Gastroesophageal sphincter (tissue), 4 donors: ENCODE measurements around the gene HLA-A. TPM values are rescaled to one million over a fixed set of nuclear protein-coding genes. Genes with fewer than 3 reads are reported as not detected.

Experiments used
- ATAC-seq: fragments of 150-250 bp; one replicate; pipeline ENCODE4 v1.9.1; 2016; ENCODE audit warnings: mild to moderate bottlenecking, moderate library complexity
- H3K27ac ChIP-seq, 4 donors: fragments of 200-600 bp; sonication (generic) in 3 of 4; 1 replicate in 3 of 4; 2 replicates in 1 of 4; pipeline ENCODE4 v1.5.1; 2016 to 2019
- H3K27me3 ChIP-seq: fragments of 200-600 bp; sonication (generic); one replicate; pipeline ENCODE4 v1.5.1; 2019
- H3K36me3 ChIP-seq, 2 donors: fragments of 200-600 bp; sonication (generic); one replicate each; pipeline ENCODE4 v1.5.1; 2019; ENCODE audit warnings: control low read depth in 1 of 2
- H3K4me1 ChIP-seq, 3 donors: fragments of 200-600 bp; sonication (generic); 1 replicate in 2 of 3; 2 replicates in 1 of 3; pipeline ENCODE4 v1.5.1; 2016 to 2019; ENCODE audit warnings: control low read depth in 2 of 3
- H3K4me3 ChIP-seq, 2 donors: fragments of 200-600 bp; sonication (generic); one replicate each; pipeline ENCODE4 v1.5.1; 2019; ENCODE audit warnings: mild to moderate bottlenecking in 1 of 2, moderate library complexity in 1 of 2
- H3K9me3 ChIP-seq, 3 donors: fragments of 200-600 bp; sonication (generic); one replicate each; pipeline ENCODE4 v1.5.1; 2017 to 2019; ENCODE audit warnings: control low read depth in 2 of 3
- EP300 ChIP-seq: sonication (generic); formaldehyde crosslinking; IDR thresholded peaks from one replicate; pipeline ENCODE4 v1.6.1; 2017; ENCODE audit warnings: antibody characterized with exemption, mild to moderate bottlenecking
- POLR2A ChIP-seq, 2 donors: fragments of 450-650 bp; IDR thresholded peaks; one replicate each; pipeline ENCODE4 v1.6.1; 2017; ENCODE audit warnings: antibody characterized with exemption in 2 of 2, mild to moderate bottlenecking in 2 of 2, moderate library complexity in 1 of 2
- POLR2AphosphoS5 ChIP-seq: sonication (generic); formaldehyde crosslinking; IDR thresholded peaks from one replicate; pipeline ENCODE4 v1.6.1; 2017; ENCODE audit warnings: antibody characterized with exemption
- WGBS, 2 donors: methylation state at CpG; one replicate each; pipeline ENCODE4 v1.1.5; 2018; ENCODE audit warnings: low coverage in 1 of 2; 5-methylcytosine and 5-hydroxymethylcytosine counted together
- total RNA-seq, 4 donors: library from RNA; depleted of rRNA; stranded (reverse); fragments of >200 nt; gene quantifications; one replicate each; pipeline ENCODE4 v1.1.0, GENCODE V29; 2016
- TF ChIP-seq, protein P1 (sequence below), 4 experiments: fragments of 200-600 bp in 2 of 4; fragments of 450-650 bp in 2 of 4; sonication (generic) in 1 of 4; IDR thresholded peaks; one replicate each; pipeline ENCODE4 v1.5.1; 2017 to 2019; ENCODE audit warnings: antibody characterized with exemption in 4 of 4, mild to moderate bottlenecking in 2 of 4, moderate library complexity in 2 of 4

Gene HLA-A
- total RNA-seq, 4 donors from 2014 or later, result 281 to 626 (median 424) TPM

DNA sequence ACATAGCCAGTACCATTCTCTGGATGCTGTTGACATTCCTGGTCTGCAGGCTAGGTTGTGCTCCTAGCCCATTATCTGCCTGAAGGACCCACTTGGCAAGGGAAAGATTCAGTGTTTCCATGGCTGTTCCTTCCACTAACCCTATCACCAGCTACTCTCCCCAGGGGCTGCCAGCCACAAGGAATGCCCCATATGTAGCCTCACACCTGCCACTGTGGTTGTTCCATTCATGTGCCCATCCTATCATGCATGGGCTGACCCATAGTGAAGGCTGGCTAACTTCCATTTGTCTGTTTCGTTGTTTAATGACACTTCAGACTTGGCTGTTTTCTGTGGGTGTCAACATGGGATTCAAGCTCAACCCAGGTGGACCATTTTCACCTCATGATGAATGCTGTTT, 25.6 kb upstream of the HLA-A start:
- no peak overlapping the region for H3K27ac ChIP-seq
- ATAC-seq, result no peak
- no peak overlapping the region for H3K4me3 ChIP-seq
- H3K4me1 ChIP-seq, result no peaks in the 10 kb centered on the region
- no peaks in the 10 kb centered on the region for H3K36me3 ChIP-seq
- H3K27me3 ChIP-seq, result no peaks in the 10 kb centered on the region
- 33 to 63% methylated on average over 1 of the region's 1 CpG for WGBS, 2 donors
- TF ChIP-seq, protein P1, sequence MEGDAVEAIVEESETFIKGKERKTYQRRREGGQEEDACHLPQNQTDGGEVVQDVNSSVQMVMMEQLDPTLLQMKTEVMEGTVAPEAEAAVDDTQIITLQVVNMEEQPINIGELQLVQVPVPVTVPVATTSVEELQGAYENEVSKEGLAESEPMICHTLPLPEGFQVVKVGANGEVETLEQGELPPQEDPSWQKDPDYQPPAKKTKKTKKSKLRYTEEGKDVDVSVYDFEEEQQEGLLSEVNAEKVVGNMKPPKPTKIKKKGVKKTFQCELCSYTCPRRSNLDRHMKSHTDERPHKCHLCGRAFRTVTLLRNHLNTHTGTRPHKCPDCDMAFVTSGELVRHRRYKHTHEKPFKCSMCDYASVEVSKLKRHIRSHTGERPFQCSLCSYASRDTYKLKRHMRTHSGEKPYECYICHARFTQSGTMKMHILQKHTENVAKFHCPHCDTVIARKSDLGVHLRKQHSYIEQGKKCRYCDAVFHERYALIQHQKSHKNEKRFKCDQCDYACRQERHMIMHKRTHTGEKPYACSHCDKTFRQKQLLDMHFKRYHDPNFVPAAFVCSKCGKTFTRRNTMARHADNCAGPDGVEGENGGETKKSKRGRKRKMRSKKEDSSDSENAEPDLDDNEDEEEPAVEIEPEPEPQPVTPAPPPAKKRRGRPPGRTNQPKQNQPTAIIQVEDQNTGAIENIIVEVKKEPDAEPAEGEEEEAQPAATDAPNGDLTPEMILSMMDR (IDR thresholded peaks at IDR 0.05), result no peak
- H3K9me3 ChIP-seq, result no peaks in the 10 kb centered on the region

DNA sequence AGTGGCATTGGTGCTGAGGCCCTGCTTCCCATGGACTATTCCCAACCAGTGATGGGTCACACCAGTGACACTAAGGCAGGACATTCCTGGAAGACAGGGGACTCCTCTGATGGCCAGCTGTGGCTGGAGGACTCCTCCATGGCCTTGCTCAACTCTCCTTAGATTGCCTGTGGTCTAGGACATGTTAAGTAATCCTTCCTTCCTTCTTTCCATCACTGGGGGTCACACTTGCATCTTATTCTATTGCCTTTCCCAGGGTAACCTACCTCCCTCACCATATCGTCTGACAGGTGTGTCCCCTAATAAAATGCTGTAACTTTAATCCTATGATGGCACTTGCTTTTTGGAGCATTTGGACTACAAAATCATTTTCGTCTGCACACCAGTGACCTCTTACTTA, 24.5 kb upstream of the HLA-A start:
- TF ChIP-seq, protein P1 (IDR thresholded peaks at IDR 0.05), result no peak
- TF ChIP-seq POLR2AphosphoS5, result no peak
- TF ChIP-seq POLR2A (IDR thresholded peaks at IDR 0.05), result no peak
- TF ChIP-seq EP300, result no peak
- H3K36me3 ChIP-seq, result no peaks in the 10 kb centered on the region
- no peak for ATAC-seq
- 56 to 59% methylated on average over 2 of the region's 2 CpGs for WGBS, 2 donors
- H3K4me3 ChIP-seq, result no peak overlapping the region
- no peaks in the 10 kb centered on the region for H3K4me1 ChIP-seq
- no peaks in the 10 kb centered on the region for H3K27me3 ChIP-seq
- no peaks in the 10 kb centered on the region for H3K9me3 ChIP-seq
- no peak overlapping the region for H3K27ac ChIP-seq

DNA sequence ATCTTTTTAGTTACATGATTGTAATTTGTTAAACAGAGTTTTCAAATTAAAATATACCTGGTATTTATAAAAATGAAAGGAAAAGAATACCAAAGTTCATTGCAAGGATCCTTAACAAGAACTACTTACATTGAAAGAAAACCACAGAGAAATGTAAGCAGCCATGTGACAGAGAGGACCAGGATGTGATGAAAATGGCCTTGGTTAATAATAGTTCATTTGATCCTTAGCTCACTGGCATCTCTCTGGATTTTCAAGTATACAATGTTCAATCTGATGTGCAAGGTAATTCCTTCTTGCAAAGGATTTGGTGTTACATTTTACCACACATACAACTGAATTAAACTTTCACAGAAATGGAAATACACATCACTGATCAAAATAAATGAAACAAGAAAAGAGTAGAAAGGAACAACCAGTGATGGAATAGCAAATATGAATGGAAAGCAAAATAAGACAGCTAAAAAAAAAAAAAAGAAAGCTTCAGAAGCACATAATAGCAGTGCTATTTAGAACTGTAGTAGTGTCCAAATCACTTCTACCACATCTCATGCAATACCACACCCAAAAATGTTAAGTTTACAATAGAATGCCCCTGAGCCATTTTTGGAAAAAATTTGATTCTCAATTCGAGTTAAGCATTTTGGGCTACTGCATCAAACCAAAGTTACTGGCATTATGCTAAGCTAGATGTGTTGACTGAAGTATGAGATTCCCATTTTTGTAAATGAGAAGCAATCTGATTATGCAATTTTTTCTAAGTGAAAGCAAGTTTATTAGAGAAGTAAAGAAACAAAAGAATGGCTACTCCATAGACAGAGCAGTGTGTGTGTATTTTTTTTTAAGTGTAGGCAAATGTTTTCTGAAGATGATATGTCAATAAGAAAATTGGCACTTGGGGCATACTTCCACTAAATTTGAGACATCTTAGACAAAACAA, 22.6 kb upstream of the HLA-A start:
- Histone ChIP-seq H3K36me3 (no peaks in the 10 kb centered on the region), H3K9me3 (no peaks in the 10 kb centered on the region), H3K27ac (no peak overlapping the region), H3K27me3 (no peaks in the 10 kb centered on the region), H3K4me1 (no peaks in the 10 kb centered on the region), H3K4me3 (no peak overlapping the region)
- TF ChIP-seq, protein P1 (IDR thresholded peaks at IDR 0.05), result no peak
- TF ChIP-seq POLR2A (IDR thresholded peaks at IDR 0.05) (no peak), EP300 (no peak), POLR2AphosphoS5 (no peak)
- no peak for ATAC-seq
- 56 to 64% methylated on average over 1 of the region's 1 CpG for WGBS, 2 donors

DNA sequence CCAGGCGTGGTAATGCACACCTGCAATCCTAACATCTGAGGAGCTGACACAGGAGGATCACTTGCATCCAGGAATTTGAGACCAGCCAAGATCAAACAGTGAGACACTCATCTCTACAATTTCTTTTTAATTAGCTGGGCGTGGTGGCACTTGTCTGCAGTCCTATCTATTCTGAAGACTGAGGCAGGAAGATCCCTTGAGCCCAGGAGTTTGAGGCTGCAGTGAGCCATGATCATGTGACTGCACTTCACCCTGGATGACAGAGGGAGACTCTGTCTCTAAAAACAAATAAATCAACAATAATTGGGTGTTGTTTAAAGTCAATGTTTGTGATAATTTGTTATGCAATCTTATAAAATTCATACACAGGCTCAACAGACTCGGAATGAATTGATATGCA, 18.0 kb upstream of the HLA-A start:
- no peaks in the 10 kb centered on the region for H3K27me3 ChIP-seq
- no peaks in the 10 kb centered on the region for H3K9me3 ChIP-seq
- WGBS, 2 donors, result 95 to 100% methylated on average over 1 to 2 of the region's 3 CpGs
- no peak overlapping the region for H3K27ac ChIP-seq
- H3K4me1 ChIP-seq, result no peaks in the 10 kb centered on the region
- H3K36me3 ChIP-seq, result no peaks in the 10 kb centered on the region
- H3K4me3 ChIP-seq, result no peak overlapping the region
- ATAC-seq, result no peak
- TF ChIP-seq POLR2A (IDR thresholded peaks at IDR 0.05) (no peak), EP300 (no peak), POLR2AphosphoS5 (no peak)
- TF ChIP-seq, protein P1 (IDR thresholded peaks at IDR 0.05), result no peak

DNA sequence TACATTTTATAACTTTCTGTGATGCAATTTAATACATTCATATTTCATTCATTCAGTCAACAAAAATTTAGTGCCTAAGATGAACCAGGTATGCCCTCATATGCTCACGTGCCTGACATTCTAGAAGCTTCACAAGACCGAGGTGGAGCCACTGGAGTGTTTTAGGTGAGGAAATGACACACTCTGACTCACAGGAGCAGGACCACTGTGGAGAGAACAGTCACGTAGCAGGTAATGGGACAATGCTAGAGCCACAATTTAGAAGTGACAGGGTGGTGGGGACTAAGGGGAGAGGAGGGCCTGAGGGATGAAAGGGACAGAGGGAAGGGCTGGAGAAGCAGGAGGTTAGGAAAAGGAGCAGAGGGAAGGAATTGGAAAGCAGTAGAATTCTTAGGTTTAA, 17.6 kb upstream of the HLA-A start:
- Histone ChIP-seq H3K36me3 (no peaks in the 10 kb centered on the region), H3K27me3 (no peaks in the 10 kb centered on the region), H3K27ac (no peak overlapping the region), H3K9me3 (no peaks in the 10 kb centered on the region), H3K4me3 (no peak overlapping the region), H3K4me1 (no peaks in the 10 kb centered on the region)
- ATAC-seq, result no peak
- TF ChIP-seq, protein P1 (IDR thresholded peaks at IDR 0.05), result no peak
- TF ChIP-seq EP300 (no peak), POLR2AphosphoS5 (no peak), POLR2A (IDR thresholded peaks at IDR 0.05) (no peak)
- 40 to 100% methylated on average over 1 to 3 of the region's 3 CpGs for WGBS, 2 donors
